SK-N-SH treated with all-trans-retinoic acid at 6 μM for 48 hours (cell line): ENCODE measurements around the gene SRGAP1.

Experiments used
- ESRRG ChIP-seq: fragments of 250-450 bp; sonication (Bioruptor Pico); IDR thresholded peaks from 2 replicates; pipeline ENCODE4 v1.6.1; 2021; ENCODE audit warnings: mild to moderate bottlenecking
- OSR1 ChIP-seq: fragments of 250-450 bp; sonication (Bioruptor Pico); IDR thresholded peaks from 2 replicates; pipeline ENCODE4 v1.8.0; 2022; ENCODE audit warnings: moderate library complexity, mild to moderate bottlenecking, inconsistent platforms
- RARB ChIP-seq: fragments of 250-450 bp; sonication (Bioruptor Pico); IDR thresholded peaks from 2 replicates; pipeline ENCODE4 v1.8.0; 2021; ENCODE audit warnings: mild to moderate bottlenecking, moderate library complexity
- ZC3H10 ChIP-seq: fragments of 250-450 bp; sonication (Bioruptor Pico); IDR thresholded peaks from 2 replicates; pipeline ENCODE4 v1.5.1; 2021; ENCODE audit warnings: mild to moderate bottlenecking, moderate library complexity
- ZFP30 ChIP-seq: fragments of 450-650 bp; formaldehyde crosslinking; IDR thresholded peaks from 2 replicates; pipeline ENCODE4 v1.5.0; 2022; ENCODE audit warnings: mild to moderate bottlenecking, moderate library complexity
- ZNF70 ChIP-seq: fragments of 450-650 bp; formaldehyde crosslinking; IDR thresholded peaks from 2 replicates; pipeline ENCODE4 v1.5.0; 2020; ENCODE audit warnings: mild to moderate bottlenecking, moderate library complexity
- TF ChIP-seq, protein P1 (sequence below): fragments of 250-450 bp; sonication (Bioruptor Pico); IDR thresholded peaks from 2 replicates; pipeline ENCODE4 v1.8.0; 2020; ENCODE audit warnings: mild to moderate bottlenecking, moderate library complexity, borderline replicate concordance

- no peak for TF ChIP-seq OSR1
- no peak for TF ChIP-seq ZFP30 (CRISPR knock-in tag)
- TF ChIP-seq ZNF70 (CRISPR knock-in tag): no peak
- TF ChIP-seq, protein P1, sequence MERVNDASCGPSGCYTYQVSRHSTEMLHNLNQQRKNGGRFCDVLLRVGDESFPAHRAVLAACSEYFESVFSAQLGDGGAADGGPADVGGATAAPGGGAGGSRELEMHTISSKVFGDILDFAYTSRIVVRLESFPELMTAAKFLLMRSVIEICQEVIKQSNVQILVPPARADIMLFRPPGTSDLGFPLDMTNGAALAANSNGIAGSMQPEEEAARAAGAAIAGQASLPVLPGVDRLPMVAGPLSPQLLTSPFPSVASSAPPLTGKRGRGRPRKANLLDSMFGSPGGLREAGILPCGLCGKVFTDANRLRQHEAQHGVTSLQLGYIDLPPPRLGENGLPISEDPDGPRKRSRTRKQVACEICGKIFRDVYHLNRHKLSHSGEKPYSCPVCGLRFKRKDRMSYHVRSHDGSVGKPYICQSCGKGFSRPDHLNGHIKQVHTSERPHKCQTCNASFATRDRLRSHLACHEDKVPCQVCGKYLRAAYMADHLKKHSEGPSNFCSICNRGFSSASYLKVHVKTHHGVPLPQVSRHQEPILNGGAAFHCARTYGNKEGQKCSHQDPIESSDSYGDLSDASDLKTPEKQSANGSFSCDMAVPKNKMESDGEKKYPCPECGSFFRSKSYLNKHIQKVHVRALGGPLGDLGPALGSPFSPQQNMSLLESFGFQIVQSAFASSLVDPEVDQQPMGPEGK (CRISPR knock-in tag): no peak
- no peak for TF ChIP-seq ZC3H10 (CRISPR knock-in tag)
- TF ChIP-seq RARB (CRISPR knock-in tag): no peak
- no peak for TF ChIP-seq ESRRG (CRISPR knock-in tag)
Measured at GRCh38 chr12:63828867-63829266, 15.6 kb upstream of the SRGAP1 start.
